GM18508 (cell line): ENCODE results near the gene PLXDC2.

Experiments
- ATAC-seq: cut with Tn5 transposase; IDR thresholded peaks from one replicate; pipeline ENCODE4 v1.9.1; 2021; ENCODE audit warnings: moderate number of reproducible peaks; ENCODE audit not compliant: insufficient read depth, unreplicated experiment

The PLXDC2 gene

DNA sequence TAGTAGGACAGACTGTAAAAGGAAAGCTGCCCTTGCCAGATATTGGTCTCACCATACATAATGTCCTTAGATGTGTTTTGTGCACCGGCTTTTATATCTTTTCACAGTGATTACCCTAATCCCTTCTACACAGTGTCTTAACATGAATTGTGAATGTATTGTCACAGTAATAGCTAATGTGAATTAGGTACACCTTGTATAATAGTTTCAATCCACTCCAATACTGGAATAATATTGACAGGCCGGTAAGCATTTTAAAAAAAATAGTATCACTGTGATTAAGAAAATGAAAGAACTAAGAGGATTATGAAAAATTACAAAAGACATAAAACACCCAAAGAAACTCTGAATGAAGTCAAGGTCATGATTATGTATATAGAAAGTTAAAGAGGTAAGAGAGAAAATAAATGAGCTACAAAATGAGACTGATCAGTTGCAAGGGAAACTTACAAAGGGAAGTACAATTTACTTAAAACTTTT is 420.9 kb downstream of the PLXDC2 start:
- no peak for ATAC-seq

DNA sequence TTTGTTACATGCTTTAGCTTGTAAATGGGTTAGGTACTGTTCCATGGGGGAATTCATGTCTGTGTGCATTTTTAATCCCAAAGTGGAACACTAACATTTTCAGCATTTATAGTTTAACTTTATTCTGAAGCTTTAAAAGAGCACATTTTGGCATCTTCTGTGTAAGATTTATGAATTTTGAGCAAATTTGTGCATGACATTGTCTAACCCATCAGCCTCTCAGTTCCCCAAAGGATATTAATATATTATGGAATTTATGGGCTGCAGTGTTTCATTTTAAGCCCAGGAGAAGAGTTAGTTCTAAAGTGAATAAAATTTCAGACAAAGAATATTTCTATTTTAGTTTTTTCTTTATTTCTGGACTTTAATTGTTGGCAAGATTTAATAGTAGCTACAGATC is 421.4 kb downstream of the PLXDC2 start:
- ATAC-seq = no peak

- no peak for ATAC-seq
These were observed 424.4 kb downstream of the PLXDC2 start for GRCh38 chr10:20240643-20241042.

DNA sequence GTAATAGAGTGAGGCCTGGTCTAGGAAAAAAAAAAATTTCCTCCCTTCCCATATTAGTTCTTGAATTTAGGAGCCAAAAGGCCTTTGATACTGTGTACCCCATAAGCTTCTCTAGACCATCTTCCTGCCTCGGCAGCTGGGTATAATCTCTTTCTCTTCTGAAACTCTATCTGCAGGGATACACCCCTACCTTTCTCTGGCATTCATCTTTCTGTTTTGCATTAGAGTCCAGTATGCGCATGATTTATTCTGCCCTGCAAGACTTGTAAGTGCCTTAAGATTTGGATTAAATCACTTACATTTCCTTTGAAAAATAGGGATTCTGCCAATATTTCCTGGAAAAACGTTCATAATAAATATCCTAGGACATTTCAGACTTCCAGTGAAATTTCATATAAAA is 431.2 kb downstream of the PLXDC2 start:
- ATAC-seq = no peak

DNA sequence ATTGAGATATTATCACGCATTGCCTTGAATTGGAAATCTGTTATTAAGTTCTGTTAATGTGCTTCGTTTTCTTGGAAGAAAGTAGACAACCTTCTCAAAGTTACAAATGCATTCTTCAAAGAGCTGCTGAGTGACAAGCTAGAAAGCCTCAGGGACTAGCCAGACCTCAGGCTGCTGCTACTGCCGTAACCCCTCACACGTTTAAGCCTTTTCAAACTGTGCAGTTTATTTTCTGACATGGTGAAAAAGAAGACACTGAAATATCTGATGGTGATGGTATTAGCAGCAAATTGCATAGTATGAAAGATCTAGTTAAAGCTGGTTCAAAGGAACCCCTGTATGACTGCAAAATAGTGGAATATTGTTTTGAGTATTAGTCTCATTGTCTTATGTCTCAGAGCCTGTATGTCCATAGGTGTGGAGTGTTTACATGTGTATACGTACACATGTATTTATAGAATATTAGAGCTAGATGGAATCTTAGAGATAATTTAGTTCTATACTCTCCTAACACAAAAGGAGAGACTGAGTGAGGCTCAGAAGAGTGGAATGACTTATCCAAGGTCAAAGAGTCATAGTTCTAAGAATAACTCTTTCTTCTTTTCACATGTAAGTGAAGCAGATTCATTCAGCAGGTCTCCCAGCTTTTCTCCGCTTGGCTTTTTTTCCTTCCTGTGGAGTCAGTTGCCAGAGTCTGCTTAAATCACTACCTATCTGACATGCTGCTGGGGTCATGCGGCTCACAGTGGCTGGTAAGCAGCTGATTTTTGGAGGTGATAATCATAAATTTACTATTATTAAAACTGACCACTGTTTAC is 431.9 kb downstream of the PLXDC2 start:
- no peak for ATAC-seq

- ATAC-seq = no peak
These were observed 437.8 kb downstream of the PLXDC2 start for GRCh38 chr10:20254078-20254477.

GRCh38 chr10:20254497-20254896 is 438.3 kb downstream of the PLXDC2 start:
- no peak for ATAC-seq

DNA sequence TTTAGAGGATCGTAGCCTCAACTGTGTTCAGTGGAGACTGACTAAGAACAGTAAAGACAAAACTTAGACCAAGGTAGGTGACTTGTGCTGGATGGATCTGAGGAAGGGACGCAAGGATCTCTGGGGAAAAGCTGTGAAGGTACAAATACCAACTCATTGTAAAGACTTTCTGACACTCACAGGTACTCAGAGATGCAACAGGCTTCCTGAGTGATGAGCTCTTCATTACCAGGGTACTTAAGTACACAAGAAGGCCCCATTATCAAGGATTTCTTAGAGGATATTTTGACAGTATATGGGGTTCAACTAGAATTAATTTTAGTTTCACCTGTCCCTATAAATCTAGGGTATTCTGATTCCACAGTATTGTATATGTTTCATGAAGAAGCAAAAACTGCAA is 440.7 kb downstream of the PLXDC2 start:
- no peak for ATAC-seq

- ATAC-seq = no peak
These were observed 441.2 kb downstream of the PLXDC2 start for GRCh38 chr10:20257422-20257821.

GRCh38 chr10:20265146-20265545 is 448.9 kb downstream of the PLXDC2 start:
- ATAC-seq = no peak

DNA sequence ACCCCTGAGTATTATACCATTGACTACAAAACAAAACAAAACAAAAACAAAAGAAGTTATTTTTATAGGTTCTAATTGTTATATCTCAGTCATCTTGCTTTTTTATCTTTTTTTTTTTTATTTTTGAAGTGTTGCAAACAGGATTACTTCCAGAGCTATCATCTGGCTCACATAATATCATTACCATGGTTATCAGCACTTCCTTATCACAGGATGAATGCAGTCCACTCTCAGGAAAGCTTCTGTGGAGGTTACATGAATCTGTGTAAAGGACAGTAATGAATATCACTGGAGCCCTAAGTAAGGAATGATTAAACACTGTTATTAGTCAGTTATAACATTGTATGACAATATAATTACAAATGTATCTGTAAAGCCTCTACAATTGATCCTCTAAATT is 451.5 kb downstream of the PLXDC2 start:
- no peak for ATAC-seq

DNA sequence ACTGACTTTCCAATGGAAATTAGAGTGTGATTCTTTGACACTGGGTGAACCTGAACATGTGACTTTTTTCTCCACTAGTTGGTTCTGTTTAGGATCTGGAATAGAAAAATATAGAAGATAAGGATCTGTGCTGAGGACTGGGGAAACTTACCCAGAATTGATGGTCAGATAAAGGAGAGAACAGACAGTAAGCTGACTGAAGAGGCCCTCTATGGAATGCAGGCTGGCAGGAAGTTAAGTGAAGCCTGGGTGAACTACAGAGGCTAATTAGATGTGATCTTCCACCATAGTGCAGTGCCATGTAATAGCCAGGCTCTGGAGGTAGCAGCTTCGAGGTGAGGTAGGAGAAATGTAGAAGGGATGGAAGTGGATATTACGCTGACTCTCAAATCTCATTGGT is 455.3 kb downstream of the PLXDC2 start:
- no peak for ATAC-seq

DNA sequence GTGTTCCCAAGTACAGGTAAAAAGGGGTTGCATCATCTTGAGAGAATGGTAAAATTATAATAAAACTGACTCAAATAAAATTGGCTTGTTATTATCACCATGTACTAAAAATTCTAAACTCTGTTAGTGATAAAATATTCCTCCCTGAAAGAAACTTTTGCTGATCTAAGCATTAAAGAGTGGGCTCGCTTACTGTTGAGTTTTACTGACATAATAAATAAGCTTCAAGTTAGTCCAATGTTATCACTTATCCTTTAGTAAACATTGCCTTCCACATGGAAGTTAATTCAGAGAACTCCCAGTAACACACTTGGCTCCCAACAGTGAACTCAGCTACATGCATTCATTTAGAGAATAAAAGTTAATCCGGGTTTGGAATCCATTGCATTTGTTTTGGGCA is 456.4 kb downstream of the PLXDC2 start:
- ATAC-seq = no peak

- ATAC-seq = no peak
These were observed 458.3 kb downstream of the PLXDC2 start for GRCh38 chr10:20274571-20274970.

DNA sequence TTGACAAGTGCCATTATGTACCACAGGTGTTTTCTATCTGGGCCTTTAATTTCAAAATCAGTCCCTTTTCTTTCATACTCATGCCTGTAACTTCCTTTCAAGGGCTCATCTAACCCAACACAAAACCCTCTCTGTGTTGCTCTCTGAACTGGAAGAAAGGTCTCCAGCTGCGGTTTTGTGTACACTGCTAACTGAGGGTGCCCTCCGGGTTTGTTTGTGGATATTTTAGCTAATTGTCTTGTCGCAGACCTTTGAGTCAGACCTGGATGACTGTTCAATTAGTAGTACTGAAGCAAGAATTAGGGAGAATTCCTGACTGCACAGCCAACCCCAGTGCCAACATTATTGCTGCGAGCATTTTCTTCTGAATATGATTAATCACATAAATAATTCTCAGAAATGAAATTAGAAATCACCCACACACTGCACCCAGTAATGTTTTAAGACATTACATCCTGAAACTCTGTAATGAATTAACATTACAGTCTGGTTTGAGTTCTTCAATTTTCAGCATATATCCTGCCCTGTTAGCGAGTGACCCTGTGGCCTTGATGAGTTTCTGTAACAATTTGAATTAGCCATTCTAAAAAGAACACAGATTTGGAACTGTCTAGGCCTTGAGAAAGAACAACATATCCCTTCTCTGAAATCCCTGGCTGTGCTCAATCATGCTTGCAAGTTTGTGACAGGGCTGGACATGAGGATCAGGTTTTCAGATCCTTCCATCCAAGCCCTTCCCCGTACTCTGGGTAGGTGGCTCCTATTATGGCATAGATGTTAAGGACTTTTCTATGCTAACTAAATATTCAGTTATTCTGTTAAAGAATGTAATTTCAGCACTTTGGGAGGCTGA is 460.1 kb downstream of the PLXDC2 start:
- no peak for ATAC-seq

GRCh38 chr10:20277820-20278219 is 461.6 kb downstream of the PLXDC2 start:
- no peak for ATAC-seq

DNA sequence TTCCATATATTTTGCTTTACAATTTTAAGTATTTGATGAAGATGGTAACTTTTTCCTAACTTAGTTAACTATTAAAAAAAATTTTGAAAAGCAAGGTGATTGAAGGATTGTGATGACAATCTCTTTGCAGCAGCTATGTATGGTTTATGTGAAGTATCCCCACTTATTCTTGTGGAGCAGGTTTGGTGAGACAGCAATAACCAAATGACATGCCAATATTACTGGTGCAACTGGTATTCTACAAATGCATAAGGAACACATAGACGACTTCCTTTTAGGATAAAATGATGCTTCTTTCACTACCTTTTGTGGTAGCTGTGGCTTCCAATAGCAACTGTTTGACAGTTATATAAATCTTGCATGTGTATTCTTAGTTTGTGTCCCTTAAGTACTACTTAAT is 465.3 kb downstream of the PLXDC2 start:
- ATAC-seq = no peak

- ATAC-seq = no peak
These were observed 471.4 kb downstream of the PLXDC2 start for GRCh38 chr10:20287586-20287985.

DNA sequence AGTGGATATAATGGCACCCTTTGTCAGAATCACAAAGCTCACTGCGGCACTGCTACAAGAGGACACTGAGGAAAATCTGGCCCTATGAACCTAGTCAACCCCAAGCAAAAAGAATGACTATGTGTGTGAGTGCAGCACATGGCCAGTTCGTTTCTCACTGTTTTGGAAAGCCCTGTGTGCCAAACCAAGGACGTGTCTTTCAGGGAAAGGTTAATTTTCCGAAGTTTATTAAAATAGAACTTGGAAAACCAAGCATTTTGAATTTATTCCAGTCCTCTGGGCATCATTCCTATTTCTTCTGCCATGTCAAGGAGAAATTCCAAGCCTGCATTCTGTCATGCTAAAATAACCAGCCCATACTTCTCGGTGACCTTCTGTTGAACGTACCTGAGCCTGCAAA is 471.8 kb downstream of the PLXDC2 start:
- ATAC-seq = no peak

- ATAC-seq = no peak
These were observed 473.0 kb downstream of the PLXDC2 start for GRCh38 chr10:20289070-20289828.

- ATAC-seq = no peak
These were observed 482.2 kb downstream of the PLXDC2 start for GRCh38 chr10:20298417-20298816.
